ENCODE measurements around the gene VMO1.
"Not testable (repeated sequence)": the region's sequence is repeated elsewhere in the genome, so short reads cannot be mapped to it uniquely, and the experiment has no call there.

Gene VMO1, protein sequence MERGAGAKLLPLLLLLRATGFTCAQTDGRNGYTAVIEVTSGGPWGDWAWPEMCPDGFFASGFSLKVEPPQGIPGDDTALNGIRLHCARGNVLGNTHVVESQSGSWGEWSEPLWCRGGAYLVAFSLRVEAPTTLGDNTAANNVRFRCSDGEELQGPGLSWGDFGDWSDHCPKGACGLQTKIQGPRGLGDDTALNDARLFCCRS

DNA sequence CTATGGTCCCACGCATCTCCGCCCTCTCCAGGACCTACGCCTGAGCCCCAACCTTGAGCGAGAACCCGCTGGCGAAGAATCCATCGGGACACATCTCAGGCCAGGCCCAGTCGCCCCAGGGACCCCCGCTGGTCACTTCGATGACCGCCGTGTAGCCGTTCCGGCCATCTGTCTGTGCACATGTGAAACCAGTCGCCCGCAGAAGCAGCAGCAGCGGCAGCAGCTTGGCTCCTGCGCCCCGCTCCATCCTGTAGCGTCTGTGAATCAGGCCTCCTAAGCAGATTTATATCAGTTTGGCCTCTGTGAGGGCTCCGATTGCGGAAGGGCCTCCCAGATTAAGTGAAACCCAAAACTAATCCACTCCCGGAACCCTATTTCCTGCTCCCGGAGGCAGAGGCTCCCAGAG is at the start of gene VMO1:
Gene VMO1 (minus strand): TSS at position 259 of the 406 bp plus-strand sequence. CDS start 12 bp downstream, at position 247.
- DNase-seq (ENCODE audit: low read depth in 2 of 2), result no peak

DNA sequence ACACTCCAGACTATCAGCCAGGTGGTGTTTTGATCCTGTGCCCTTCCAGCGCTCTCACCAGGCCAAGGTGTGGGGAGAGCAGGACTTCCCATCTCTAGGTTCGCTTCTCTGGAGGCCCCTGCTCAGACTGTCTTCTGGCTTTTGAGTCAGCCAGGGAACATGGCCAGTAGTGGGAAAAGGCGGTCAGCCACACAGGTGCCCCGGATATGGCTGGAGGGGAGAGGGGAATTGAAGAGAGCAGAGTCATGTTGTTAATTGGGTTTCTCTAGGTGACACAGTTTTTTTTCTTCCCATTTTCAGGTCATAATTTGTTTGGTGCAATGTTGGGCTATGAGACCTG is 48.5 kb upstream of the VMO1 start:
- no peak for DNase-seq (ENCODE audit: low read depth in 2 of 2)

DNA sequence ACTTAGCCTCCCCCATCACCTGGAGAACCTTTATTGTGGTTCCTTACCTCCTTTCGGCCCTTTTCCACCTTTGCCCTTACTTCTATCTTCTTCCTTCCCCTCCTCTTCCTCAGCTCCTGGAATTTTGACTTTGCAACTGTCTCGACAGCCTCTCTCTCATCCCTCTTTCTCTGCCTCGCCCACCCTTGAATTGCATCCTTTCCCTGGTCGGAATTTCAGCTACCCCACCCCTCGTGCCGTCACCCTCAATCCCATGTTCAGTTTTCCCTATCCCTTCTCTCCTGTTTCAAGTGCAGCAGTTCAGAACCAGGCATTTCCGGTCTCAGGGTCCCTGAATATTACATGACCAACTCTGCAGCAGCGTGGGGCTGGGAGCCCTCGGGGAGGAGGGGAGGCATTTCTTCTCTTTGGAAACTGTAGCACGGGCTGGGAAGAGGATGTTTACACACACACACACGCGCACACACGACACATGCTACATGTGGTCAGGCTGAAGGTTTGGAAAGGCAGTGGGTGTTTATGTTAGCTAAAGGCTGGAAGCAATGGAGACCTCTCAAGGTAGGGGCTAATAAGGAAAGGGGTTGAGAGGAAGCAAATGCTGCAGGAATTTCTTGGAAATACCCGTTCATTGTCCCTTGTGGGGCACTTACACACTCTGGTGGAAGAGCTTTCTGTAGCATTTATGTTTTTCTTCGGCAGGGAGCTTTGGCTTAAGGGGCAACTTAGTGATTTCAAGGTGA is 47.9 kb upstream of the VMO1 start:
- DNase-seq (ENCODE audit: low read depth in 2 of 2), result no peak

DNA sequence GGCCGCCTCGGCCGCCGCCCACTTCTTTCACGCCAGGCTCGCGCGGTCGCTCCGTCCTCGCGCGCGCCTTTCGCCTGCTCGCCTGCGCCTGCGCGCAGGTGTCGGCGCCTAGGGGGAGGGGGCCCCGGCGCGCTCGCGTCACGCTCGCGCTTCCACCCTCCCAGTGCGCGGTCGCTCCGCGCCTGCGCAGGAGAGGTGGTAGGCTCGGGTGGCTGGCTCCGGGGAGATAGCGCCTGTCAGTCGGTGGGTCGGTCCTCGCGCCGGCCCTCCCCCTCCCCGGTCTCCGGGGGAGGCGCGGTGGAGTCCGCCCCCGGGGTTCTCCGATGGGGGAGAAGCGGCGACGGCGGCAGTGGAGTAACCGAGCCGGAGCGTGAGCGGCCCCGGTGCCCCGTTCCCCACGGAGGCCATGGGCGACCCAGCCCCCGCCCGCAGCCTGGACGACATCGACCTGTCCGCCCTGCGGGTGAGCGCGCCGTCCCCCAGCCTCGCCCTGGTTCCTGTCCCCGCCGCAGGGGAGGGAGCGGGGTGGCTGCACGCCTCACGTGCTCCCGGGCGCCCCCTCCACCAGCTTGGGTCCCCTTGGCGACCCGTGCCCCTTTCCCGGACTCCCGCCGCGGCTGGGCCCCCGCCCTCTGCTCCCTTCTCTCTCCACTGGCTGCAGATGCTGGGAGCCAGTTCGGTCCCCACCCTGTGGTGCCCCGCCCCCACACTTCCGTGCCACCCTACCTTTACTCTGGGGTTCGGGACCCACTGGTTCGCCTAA is 47.2 kb upstream of the VMO1 start, which contains the start of gene MINK1:
Gene MINK1 (plus strand): TSS at position 163 of the 763 bp plus-strand sequence. CDS start 244 bp downstream, at position 407.
- DNase-seq (ENCODE audit: low read depth in 2 of 2), result peak; percentile 84 to 86

DNA sequence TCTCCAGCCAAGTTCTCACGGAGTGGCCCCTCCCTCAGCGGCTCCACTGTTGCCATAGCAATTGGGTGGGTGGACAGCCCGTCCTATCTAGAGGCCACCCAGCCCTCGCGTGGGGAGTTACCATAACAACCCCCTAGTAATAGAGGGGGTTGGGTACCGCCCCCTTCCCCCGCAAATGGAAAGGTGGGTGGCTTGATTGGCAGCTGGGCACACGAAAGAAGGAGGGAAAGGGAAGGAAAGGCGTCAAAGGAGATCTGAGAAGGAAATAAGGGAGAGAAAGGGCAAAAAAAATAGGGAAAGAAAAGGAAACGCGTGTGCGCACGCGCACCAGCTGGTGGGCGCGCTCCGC is 46.6 kb upstream of the VMO1 start:
- not testable (repeated sequence) for DNase-seq (ENCODE audit: low read depth in 2 of 2)

DNA sequence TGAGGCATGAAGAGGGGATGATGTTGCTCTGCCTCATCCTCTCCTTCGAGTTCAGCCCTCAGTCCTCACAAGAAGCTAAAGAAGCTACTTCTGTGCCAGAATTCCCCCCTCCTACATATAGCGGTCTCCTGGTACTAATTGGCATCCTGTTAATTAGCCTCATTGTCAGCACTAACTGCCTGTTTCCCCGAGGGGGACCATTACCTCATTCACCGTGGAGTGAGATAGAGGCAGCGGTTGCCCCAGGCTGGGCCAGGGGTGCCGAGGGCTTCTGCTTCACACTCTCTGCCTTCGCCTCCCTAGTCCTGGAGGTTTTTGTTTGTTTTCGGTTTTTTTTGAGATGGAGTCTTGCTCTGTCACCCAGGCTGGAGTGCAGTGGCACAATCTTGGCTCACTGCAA is 41.2 kb upstream of the VMO1 start:
- DNase-seq (ENCODE audit: low read depth in 2 of 2), result no peak

DNA sequence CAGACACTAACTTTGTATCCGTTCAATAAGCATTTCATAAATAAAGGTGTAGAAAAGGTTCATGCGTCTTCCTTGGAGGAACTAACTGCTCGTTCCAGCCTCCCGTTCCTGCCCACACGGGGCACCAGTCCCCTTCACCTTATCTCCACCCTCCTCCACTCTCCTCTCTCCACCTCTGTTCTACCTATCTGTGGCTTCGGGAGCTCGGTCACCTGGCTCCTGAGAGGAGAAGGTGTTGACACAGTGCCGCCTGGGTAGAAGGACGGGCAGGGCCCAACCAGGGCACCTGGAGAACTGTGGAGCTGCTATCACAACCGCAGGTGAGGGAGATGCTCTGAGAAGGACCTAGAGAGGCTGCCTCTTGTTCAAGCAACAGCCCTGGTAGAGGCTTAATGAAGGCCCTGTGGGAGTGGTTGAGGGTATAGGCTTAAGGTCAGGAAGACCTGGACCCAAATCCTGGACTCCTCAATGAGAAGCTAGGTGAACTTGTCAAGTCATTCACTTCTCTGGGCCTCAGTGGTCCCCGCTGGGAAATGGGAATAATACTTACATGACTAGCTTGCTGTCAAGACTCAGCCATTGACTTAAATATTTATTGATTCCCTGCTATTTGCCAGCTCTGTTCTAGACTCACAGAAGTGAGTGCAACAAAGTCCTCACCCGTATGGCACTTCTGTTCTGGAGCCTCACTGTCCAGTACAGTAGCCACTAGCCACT is 37.4 kb upstream of the VMO1 start:
- no peak for DNase-seq (ENCODE audit: low read depth in 2 of 2)

DNA sequence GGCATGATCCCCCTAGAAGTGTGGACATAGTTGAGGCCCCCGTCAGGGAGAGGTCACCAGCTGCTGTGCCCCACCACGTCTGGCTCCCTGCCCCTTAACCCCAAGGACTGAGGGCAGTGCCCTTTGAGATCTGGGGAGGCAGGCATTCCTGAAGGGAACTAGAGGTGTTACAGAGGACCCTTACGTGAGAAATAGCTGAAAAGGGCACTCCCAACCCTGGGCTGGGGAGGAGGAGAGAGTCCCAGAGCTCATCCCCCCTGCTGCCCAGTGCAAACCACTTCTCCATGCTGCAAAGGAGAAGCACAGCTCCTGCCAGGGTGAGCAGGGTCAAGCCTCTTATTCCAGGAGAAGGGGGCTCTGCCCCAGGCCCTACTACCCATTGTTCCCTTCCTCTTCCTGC is 36.7 kb upstream of the VMO1 start:
- no peak for DNase-seq (ENCODE audit: low read depth in 2 of 2)

DNA sequence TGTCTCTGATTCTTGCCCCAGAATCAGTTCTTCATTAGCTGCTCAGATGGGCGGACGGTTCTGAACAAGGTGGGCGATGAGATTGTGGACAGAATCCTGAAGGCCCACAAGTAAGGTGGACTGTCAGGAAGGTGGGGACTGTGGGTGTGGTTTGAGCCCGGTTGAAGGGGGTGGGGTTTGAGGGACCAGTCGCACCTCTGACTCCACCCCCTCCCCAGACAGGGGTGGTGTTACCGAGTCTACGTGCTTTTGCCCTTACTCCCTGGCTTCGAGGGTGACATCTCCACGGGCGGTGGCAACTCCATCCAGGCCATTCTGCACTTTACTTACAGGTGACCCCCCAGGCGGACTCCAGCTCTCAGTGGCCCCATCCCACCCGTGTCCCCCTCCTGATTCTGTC is 32.1 kb upstream of the VMO1 start:
- no peak for DNase-seq (ENCODE audit: low read depth in 2 of 2)

DNA sequence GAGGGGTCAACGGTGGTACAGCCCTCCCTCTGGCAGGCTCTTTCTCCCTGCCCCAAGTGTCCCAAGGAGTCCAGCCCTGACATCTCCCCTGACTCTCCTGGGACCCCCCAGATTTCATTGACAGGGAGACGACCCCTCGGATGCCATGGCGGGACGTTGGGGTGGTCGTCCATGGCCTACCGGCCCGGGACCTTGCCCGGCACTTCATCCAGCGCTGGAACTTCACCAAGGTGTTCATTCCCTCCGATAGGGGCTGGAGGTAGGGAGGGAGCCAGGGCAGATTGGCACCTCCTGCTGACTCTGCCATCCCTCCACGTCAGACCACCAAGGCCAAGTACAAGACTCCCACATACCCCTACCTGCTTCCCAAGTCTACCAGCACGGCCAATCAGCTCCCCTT is 30.7 kb upstream of the VMO1 start:
- DNase-seq (ENCODE audit: low read depth in 2 of 2), result no peak

DNA sequence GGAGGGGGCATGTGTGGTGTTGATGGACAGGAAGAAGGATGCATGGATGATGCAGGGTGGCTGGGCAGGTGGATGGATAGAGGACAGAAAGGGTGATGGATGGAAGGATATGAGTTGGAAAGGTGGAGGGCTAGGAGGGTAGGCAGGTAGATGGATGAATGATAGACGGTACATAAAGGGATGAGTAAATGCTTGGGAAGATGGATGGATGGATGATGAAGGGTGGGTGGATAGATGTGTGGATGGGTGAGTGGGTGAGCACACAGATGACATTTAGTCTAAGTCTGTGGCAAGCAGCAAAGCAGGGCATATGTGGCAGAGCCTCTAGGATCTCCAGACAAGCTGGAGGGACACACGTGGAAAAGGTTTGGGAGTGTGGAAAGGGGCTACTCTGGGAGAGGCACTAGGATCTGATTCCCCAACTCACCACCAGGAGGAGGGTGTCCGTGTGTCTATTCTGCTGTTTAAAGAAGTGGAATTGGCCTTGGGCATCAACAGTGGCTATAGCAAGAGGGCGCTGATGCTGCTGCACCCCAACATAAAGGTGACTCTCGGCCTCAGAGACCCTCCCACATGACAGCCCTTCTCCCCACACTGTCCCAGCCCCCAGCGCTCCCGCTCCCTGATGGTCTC is 29.0 kb upstream of the VMO1 start:
- DNase-seq (ENCODE audit: low read depth in 2 of 2), result no peak

DNA sequence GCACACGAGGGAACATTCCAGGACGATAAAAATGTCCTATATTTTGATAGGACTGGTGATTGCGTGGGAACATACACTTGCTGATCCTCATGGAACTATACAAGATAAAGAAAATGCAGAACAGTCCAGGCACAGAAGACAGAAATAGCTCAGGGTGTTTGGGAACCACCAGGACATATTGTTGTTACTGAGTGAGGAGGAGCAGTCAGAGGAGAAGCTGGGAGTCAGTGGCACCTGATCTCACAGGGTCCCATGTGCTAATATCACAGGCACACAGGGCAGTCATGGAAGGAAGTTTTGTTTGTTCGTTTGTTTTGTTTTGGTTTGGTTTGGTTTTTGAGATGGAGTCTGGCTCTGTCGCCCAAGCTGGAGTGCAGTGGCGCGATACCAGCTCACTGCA is 26.5 kb upstream of the VMO1 start:
- DNase-seq (ENCODE audit: low read depth in 2 of 2), result no peak

DNA sequence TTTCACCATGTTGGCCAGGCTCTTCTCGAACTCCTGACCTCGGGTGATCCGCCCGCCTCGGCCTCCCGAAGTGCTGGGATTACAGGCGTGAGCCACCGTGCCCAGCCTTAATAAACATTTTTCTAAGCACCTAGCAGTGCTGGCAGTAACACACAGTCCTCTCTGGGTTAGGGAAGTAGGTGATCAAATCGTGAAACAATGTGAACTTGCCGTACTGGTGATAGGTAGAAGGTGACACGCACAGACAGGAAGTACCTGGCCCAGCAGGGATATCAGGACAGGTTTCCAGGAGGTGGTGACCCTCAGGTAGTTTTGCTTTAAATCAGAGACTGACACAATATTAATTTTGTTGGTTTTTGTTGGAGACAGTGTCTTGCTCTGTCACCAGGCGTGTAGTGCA is 25.3 kb upstream of the VMO1 start:
- no peak for DNase-seq (ENCODE audit: low read depth in 2 of 2)

DNA sequence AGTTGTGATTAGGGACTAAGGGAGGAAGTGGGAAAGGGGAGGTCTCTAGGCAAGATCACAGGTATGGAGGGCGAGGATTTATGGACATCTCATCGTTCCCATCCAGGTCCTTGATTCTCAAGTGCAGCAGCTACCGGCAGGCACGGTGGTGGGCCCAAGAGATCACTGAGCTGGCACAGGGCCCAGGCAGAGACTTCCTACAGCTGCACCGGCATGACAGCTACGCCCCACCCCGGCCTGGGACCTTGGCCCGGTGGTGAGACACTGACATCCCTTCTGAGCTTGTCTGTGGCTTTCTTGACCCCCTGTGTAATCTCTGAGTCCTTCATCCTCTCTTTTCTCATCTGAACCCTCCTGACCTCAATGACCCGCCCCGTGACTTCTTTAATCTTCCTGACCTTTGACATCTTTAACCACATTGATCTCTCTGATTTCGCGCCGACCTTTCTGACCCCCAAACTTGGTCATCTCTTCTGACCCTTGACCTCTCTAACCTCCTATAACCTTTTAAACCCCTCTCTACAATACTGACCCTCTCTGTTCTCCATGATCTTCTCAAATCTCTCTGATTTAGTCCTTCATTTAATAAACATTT is 24.6 kb upstream of the VMO1 start:
- no peak for DNase-seq (ENCODE audit: low read depth in 2 of 2)

DNA sequence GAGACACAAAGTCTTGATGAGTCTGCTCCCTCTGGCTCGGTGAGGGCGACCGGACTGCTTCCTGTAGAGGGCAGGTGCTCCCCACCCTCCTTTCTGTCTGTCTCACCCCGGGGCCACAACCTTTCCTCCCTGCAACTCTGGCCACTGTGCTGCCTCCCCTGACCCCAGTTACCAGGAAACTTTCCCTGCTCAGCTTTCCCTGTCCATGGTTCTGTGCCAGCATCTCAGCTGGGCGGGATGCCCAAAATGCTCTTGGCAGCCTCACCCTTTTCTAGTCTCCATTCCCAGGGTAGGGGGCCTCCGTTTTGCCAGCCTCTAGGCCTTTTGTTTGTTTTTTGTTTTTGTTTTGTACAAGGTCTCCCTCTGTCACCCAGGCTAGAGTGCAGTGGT is 22.2 kb upstream of the VMO1 start:
- DNase-seq (ENCODE audit: low read depth in 2 of 2), result no peak

DNA sequence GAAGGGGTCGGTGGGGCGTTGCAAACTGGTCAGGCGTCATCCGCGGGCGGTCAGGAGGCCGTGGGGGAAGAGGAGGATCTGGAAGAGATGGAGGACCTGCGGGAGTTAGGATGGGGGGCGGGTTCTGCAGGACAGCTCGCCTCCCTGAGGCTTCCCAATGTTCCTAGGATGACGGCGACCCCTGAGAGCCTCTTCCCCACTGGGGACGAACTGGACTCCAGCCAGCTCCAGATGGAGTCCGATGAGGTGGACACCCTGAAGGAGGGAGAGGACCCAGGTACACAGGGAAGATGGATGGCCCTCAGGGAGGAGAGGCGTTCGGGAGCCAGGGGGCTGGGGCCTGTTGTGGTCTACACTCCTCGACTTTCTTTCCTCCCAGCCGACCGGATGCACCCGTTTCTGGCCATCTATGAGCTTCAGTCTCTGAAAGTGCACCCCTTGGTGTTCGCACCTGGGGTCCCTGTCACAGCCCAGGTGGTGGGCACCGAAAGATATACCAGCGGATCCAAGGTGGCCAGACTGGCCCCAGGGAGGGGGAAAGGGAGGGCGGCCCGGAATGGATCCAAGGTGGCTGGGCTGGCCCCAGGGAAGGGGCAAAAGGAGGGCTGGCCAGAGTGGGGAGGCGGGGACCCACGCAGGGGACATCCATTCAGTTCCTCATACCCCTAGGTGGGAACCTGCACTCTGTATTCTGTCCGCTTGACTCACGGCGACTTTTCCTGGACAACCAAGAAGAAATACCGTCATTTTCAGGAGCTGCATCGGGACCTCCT is 21.6 kb upstream of the VMO1 start:
- DNase-seq (ENCODE audit: low read depth in 2 of 2), result no peak

DNA sequence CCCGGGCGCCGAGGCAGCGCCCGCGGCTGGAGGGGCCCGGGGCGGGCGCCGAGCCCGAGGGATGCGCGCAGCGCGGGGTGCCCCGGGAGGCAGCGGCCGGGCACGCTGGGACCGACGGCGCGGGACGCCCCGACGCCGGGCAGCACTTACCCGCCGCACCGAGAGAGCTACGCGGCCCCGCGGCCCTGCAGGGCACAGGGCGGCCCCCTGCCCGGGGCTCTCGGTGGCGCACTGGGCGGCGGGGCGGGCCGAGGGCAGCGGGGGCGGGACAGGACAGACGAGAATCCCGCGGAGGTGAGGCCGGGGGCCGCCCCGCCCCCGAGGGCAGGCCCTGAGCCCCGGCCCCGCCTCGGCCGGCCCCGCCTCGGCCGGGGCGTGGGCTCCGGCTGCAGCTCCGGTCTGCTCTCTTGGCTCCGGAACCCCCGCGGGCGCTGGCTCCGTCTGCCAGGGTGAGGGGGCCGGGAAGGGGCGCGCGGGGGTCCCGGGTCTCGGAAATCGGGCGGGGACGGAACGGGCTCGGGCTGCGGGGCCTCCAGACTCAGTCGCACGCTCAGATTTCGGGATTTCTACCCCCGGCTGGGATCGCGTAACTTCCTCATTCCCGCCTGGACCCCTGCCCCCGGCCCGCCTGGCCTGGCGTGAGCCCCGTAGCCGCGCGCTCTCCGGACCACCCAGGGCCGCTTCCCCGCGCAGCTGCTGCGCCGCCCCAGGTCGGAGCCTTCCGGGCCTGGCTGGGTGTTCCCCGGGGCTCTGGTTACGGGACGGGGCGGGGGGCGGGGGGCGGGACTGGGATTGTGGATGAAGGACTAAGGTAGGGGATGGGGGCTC is 20.8 kb upstream of the VMO1 start, which contains the start of gene PLD2:
Gene PLD2 (plus strand): TSS at position 376 of the 828 bp plus-strand sequence. CDS start 621 bp downstream, outside the sequence.
- peak; percentile 34 to 36 for DNase-seq (ENCODE audit: low read depth in 2 of 2)

DNA sequence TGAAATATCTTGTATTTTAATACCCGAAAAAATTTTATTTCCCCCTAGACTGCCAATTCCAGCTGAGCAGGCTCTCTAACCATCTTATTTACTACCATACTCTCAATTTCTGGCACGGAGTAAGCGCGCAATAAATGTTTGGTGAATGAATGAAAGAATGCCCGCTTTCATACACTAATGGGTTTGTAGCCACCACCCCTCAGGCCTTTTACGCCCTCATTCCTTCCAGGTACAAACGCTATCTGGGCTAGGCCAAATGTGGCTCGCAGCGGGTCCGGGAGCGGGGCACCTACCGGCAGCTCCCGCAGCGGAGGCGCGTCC is 20.3 kb upstream of the VMO1 start:
- no peak for DNase-seq (ENCODE audit: low read depth in 2 of 2)

DNA sequence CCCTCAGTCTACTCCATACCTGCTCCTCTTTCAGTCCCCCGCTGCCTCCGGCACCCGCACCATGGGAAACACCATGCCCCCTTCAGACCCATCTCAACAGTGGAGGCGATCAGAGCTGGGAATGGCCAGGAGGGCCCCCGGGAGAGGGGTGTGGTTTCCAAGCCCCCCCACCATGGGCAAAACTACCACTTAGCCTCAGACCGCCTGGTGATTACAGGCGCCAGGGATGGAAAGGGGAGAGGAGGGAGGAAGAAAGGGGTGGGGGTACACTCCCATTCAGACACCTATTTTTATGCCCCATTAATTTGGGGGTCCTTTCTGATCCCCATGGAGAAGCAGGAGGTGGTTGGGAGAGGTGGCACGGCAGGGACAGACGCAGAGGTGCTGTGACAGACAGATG is 16.1 kb upstream of the VMO1 start, which contains the start of gene C17orf114:
Gene C17orf114 (minus strand): TSS at position 101 of the 400 bp plus-strand sequence.
- no peak for DNase-seq (ENCODE audit: low read depth in 2 of 2)

Measured in fibroblast of skin of left biceps (primary cell).